Memory B cell (primary cell): ENCODE measurements around the gene BHLHE41.

Experiments
- ATAC-seq: fragments of 150-1000 bp; cut with Tn5 transposase; 2 replicates; pipeline ENCODE4 v1.10.0; 2021; ENCODE audit warnings: low read depth, mild to moderate bottlenecking, moderate library complexity
- DNase-seq, 2 donors: peaks; one replicate each; pipeline ENCODE4 v3.0.0; 2022; ENCODE audit warnings: low spot score in 2 of 2
- H3K27ac Mint-ChIP-seq: one replicate; pipeline ENCODE4 v1.8.0; 2022; ENCODE audit warnings: mild to moderate bottlenecking, moderate library complexity, mixed read lengths
- H3K27me3 Mint-ChIP-seq: one replicate; pipeline ENCODE4 v1.8.0; 2022; ENCODE audit warnings: mixed read lengths
- H3K36me3 Mint-ChIP-seq: one replicate; pipeline ENCODE4 v1.8.0; 2022; ENCODE audit warnings: mild to moderate bottlenecking, mixed read lengths
- H3K4me1 Mint-ChIP-seq: one replicate; pipeline ENCODE4 v1.8.0; 2022; ENCODE audit warnings: mixed read lengths
- H3K4me3 Mint-ChIP-seq: one replicate; pipeline ENCODE4 v1.8.0; 2022; ENCODE audit warnings: mild to moderate bottlenecking, moderate library complexity, mixed read lengths
- H3K9me3 Mint-ChIP-seq: one replicate; pipeline ENCODE4 v1.8.0; 2022; ENCODE audit warnings: mixed read lengths

Gene BHLHE41

GRCh38 chr12:26096036-26096435 lies 28.8 kb downstream of the BHLHE41 start:
- no peaks in the 10 kb centered on the region for H3K27me3 Mint-ChIP-seq

GRCh38 chr12:26095186-26095585 lies 29.7 kb downstream of the BHLHE41 start:
- no peaks in the 10 kb centered on the region for H3K9me3 Mint-ChIP-seq
- no peak for ATAC-seq
- no peaks in the 10 kb centered on the region for H3K27me3 Mint-ChIP-seq
- no peak overlapping the region for H3K27ac Mint-ChIP-seq
- H3K4me1 Mint-ChIP-seq, result peaks cover 2% of the 10 kb centered on the region
- H3K36me3 Mint-ChIP-seq, result no peaks in the 10 kb centered on the region
- no peak for DNase-seq
- H3K4me3 Mint-ChIP-seq, result no peak overlapping the region

More at GRCh38 chr12:26096036-26096435, 28.8 kb downstream of the BHLHE41 start:
- no peak for ATAC-seq
- no peak overlapping the region for H3K27ac Mint-ChIP-seq
- H3K9me3 Mint-ChIP-seq, result no peaks in the 10 kb centered on the region
- no peak for DNase-seq
- H3K4me3 Mint-ChIP-seq, result no peak overlapping the region
- H3K4me1 Mint-ChIP-seq, result peaks cover 2% of the 10 kb centered on the region
- H3K36me3 Mint-ChIP-seq, result no peaks in the 10 kb centered on the region

- Mint-ChIP-seq H3K9me3 (no peaks in the 10 kb centered on the region), H3K36me3 (no peaks in the 10 kb centered on the region), H3K4me1 (peaks cover 4% of the 10 kb centered on the region), H3K27me3 (no peaks in the 10 kb centered on the region), H3K27ac (no peak overlapping the region), H3K4me3 (no peak overlapping the region)
- DNase-seq (no peak), ATAC-seq (no peak)
Observed at GRCh38 chr12:26092346-26093105, 32.3 kb downstream of the BHLHE41 start.

- Mint-ChIP-seq H3K4me1 (peaks cover 4% of the 10 kb centered on the region), H3K36me3 (no peaks in the 10 kb centered on the region), H3K27ac (no peak overlapping the region), H3K27me3 (no peaks in the 10 kb centered on the region), H3K9me3 (no peaks in the 10 kb centered on the region), H3K4me3 (no peak overlapping the region)
- no peak for ATAC-seq
- no peak for DNase-seq
Observed at GRCh38 chr12:26091822-26092221, 33.0 kb downstream of the BHLHE41 start.

- Mint-ChIP-seq H3K9me3 (no peaks in the 10 kb centered on the region), H3K27me3 (no peaks in the 10 kb centered on the region), H3K36me3 (no peaks in the 10 kb centered on the region), H3K4me1 (peaks cover 4% of the 10 kb centered on the region), H3K27ac (no peak overlapping the region), H3K4me3 (no peak overlapping the region)
- ATAC-seq (no peak), DNase-seq (no peak)
Observed at GRCh38 chr12:26090836-26091510, 33.9 kb downstream of the BHLHE41 start.

GRCh38 chr12:26088998-26089397 lies 35.8 kb downstream of the BHLHE41 start:
- H3K27ac Mint-ChIP-seq, result no peak overlapping the region
- peaks cover 1% of the 10 kb centered on the region for H3K36me3 Mint-ChIP-seq
- DNase-seq (no peak), ATAC-seq (peak; percentile 97)
- no peak overlapping the region for H3K4me3 Mint-ChIP-seq
- no peaks in the 10 kb centered on the region for H3K27me3 Mint-ChIP-seq
- no peaks in the 10 kb centered on the region for H3K9me3 Mint-ChIP-seq
- peaks cover 4% of the 10 kb centered on the region for H3K4me1 Mint-ChIP-seq

GRCh38 chr12:26086936-26087335 lies 37.9 kb downstream of the BHLHE41 start:
- Mint-ChIP-seq H3K27me3 (no peaks in the 10 kb centered on the region), H3K36me3 (peaks cover 6% of the 10 kb centered on the region), H3K27ac (no peak overlapping the region), H3K4me3 (no peak overlapping the region), H3K4me1 (peaks cover 4% of the 10 kb centered on the region), H3K9me3 (peaks cover 4% of the 10 kb centered on the region)
- no peak for DNase-seq
- ATAC-seq, result no peak

GRCh38 chr12:26080911-26081310 lies 43.9 kb downstream of the BHLHE41 start:
- Mint-ChIP-seq H3K36me3 (peaks cover 8% of the 10 kb centered on the region), H3K4me1 (no peaks in the 10 kb centered on the region), H3K4me3 (no peak overlapping the region), H3K9me3 (peaks cover 6% of the 10 kb centered on the region), H3K27ac (no peak overlapping the region), H3K27me3 (no peaks in the 10 kb centered on the region)
- no peak for ATAC-seq
- no peak for DNase-seq

GRCh38 chr12:26077915-26078702 lies 46.7 kb downstream of the BHLHE41 start:
- no peak for DNase-seq
- Mint-ChIP-seq H3K4me1 (peaks cover 3% of the 10 kb centered on the region), H3K27me3 (no peaks in the 10 kb centered on the region), H3K27ac (no peak overlapping the region), H3K36me3 (peaks cover 7% of the 10 kb centered on the region), H3K9me3 (peaks cover 6% of the 10 kb centered on the region), H3K4me3 (no peak overlapping the region)
- no peak for ATAC-seq
